HepG2 (cell line): ENCODE data around the gene FIZ1. TPM values are rescaled to one million over a fixed set of nuclear protein-coding genes. Genes with fewer than 3 reads are reported as not detected.

Experiments
- CENPX ChIP-seq: sonication (generic); formaldehyde crosslinking; IDR thresholded peaks from 2 replicates; pipeline ENCODE4 v1.9.0; 2021; ENCODE audit warnings: mild to moderate bottlenecking, missing genetic modification reagents, moderate library complexity
- ELF1 ChIP-seq: sonication (generic); formaldehyde crosslinking; IDR thresholded peaks from 2 replicates; pipeline ENCODE4 v1.4.0; 2020; ENCODE audit warnings: missing genetic modification reagents
- JUNB ChIP-seq: sonication (generic); formaldehyde crosslinking; IDR thresholded peaks from 2 replicates; pipeline ENCODE4 v1.8.0; 2022; ENCODE audit warnings: missing genetic modification reagents, mild to moderate bottlenecking, borderline replicate concordance
- MXD3 ChIP-seq: IDR thresholded peaks from 2 replicates; pipeline ENCODE4 v1.6.1; 2016; ENCODE audit warnings: mild to moderate bottlenecking, missing biosample characterization, missing genetic modification reagents
- NFATC3 ChIP-seq: sonication (generic); formaldehyde crosslinking; IDR thresholded peaks from 2 replicates; pipeline ENCODE4 v1.5.1; 2020; ENCODE audit warnings: mild to moderate bottlenecking, missing genetic modification reagents
- PHB2 ChIP-seq: fragments of 450-650 bp; IDR thresholded peaks from 2 replicates; pipeline ENCODE4 v1.6.1; 2018; ENCODE audit not compliant: partially characterized antibody
- REL ChIP-seq: sonication (generic); formaldehyde crosslinking; conservative IDR thresholded peaks from 2 replicates; pipeline ENCODE4 v1.8.0; 2022; ENCODE audit warnings: mild to moderate bottlenecking, missing genetic modification reagents, moderate library complexity
- RXRA ChIP-seq: sonication (generic); formaldehyde crosslinking; IDR thresholded peaks from 2 replicates; pipeline ENCODE4 v1.5.1; 2020; ENCODE audit warnings: missing genetic modification reagents
- SIX1 ChIP-seq: sonication (generic); formaldehyde crosslinking; IDR thresholded peaks from 2 replicates; pipeline ENCODE4 v1.4.0; 2020; ENCODE audit warnings: missing genetic modification reagents, borderline replicate concordance
- SMC3 ChIP-seq: IDR thresholded peaks from 2 replicates; pipeline ENCODE4 v1.6.1; 2011; ENCODE audit warnings: low read length, improper control_type of control experiment
- SNAI1 ChIP-seq: sonication (generic); formaldehyde crosslinking; IDR thresholded peaks from 2 replicates; pipeline ENCODE4 v1.5.0; 2020; ENCODE audit warnings: mild to moderate bottlenecking, missing genetic modification reagents, borderline replicate concordance
- U2AF2 ChIP-seq: fragments of 200-400 bp; formaldehyde crosslinking; IDR thresholded peaks from 2 replicates; pipeline ENCODE4 v1.6.1; 2017; ENCODE audit warnings: low read depth, mild to moderate bottlenecking, low read length
- ZBTB7A ChIP-seq: sonication (generic); formaldehyde crosslinking; IDR thresholded peaks from 2 replicates; pipeline ENCODE4 v1.8.0; 2022; ENCODE audit warnings: mild to moderate bottlenecking, missing genetic modification reagents
- ZFY ChIP-seq: sonication (generic); formaldehyde crosslinking; IDR thresholded peaks from 2 replicates; pipeline ENCODE4 v1.4.0; 2020; ENCODE audit warnings: missing genetic modification reagents
- ZNF224 ChIP-seq: sonication (generic); formaldehyde crosslinking; IDR thresholded peaks from 2 replicates; pipeline ENCODE4 v1.5.0; 2020; ENCODE audit warnings: mild to moderate bottlenecking, missing genetic modification reagents
- ZNF337 ChIP-seq: sonication (generic); formaldehyde crosslinking; IDR thresholded peaks from 2 replicates; pipeline ENCODE4 v1.5.1; 2020; ENCODE audit warnings: missing genetic modification reagents, low read depth, mild to moderate bottlenecking, borderline replicate concordance
- ZNF678 ChIP-seq: sonication (generic); formaldehyde crosslinking; IDR thresholded peaks from 2 replicates; pipeline ENCODE4 v1.4.0; 2020; ENCODE audit warnings: mild to moderate bottlenecking, missing genetic modification reagents
- ZNF691 ChIP-seq: sonication (generic); formaldehyde crosslinking; IDR thresholded peaks from 2 replicates; pipeline ENCODE4 v1.4.0; 2020; ENCODE audit warnings: missing genetic modification reagents, low read depth, mild to moderate bottlenecking, borderline replicate concordance
- ZNF749 ChIP-seq: sonication (generic); formaldehyde crosslinking; IDR thresholded peaks from 2 replicates; pipeline ENCODE4 v1.8.0; 2022; ENCODE audit warnings: mild to moderate bottlenecking, missing genetic modification reagents, moderate library complexity, borderline replicate concordance
- polyA plus RNA-seq, 8 experiments: library from polyadenylated mRNA; depleted of rRNA in 3 of 8; stranded (reverse) in 7 of 8; unstranded in 1 of 8; fragments of >200 nt; fragmentation: Illumina TruSeq in 4 of 8; extraction: Trizol in 4 of 8; gene quantifications; 2 replicates each; pipeline versions ENCODE4 v1.2.1 to v1.2.3, GENCODE V29; 2011 to 2016; ENCODE audit warnings: low read depth in 4 of 8, missing spikeins in 1 of 8, mixed read lengths in 1 of 8; ENCODE audit not compliant: insufficient read depth in 1 of 8
- total RNA-seq, 5 experiments: library from RNA; depleted of rRNA; stranded (reverse); fragments of >200 nt; fragmentation: Illumina TruSeq; extraction: Trizol; gene quantifications; 2 replicates each; pipeline ENCODE4 v1.2.3, GENCODE V29; 2016; ENCODE audit warnings: low read depth in 1 of 5
- TF ChIP-seq, protein P1 (sequence below): sonication (generic); formaldehyde crosslinking; IDR thresholded peaks from 2 replicates; pipeline ENCODE4 v1.5.0; 2020; ENCODE audit warnings: mild to moderate bottlenecking, missing genetic modification reagents
- TF ChIP-seq, protein P2 (sequence below): sonication (generic); formaldehyde crosslinking; IDR thresholded peaks from 2 replicates; pipeline ENCODE4 v1.4.0; 2020; ENCODE audit warnings: missing genetic modification reagents
- TF ChIP-seq, protein P3 (sequence below): sonication (generic); formaldehyde crosslinking; IDR thresholded peaks from 2 replicates; pipeline ENCODE4 v1.9.0; 2022; ENCODE audit warnings: low read depth, missing genetic modification reagents

Gene FIZ1
- total and polyA plus RNA-seq, 2 of the 13 experiments (the other 11 are each of a cell fraction or from before 2014, with no cell fraction given): 3.6 to 5.9 TPM

DNA sequence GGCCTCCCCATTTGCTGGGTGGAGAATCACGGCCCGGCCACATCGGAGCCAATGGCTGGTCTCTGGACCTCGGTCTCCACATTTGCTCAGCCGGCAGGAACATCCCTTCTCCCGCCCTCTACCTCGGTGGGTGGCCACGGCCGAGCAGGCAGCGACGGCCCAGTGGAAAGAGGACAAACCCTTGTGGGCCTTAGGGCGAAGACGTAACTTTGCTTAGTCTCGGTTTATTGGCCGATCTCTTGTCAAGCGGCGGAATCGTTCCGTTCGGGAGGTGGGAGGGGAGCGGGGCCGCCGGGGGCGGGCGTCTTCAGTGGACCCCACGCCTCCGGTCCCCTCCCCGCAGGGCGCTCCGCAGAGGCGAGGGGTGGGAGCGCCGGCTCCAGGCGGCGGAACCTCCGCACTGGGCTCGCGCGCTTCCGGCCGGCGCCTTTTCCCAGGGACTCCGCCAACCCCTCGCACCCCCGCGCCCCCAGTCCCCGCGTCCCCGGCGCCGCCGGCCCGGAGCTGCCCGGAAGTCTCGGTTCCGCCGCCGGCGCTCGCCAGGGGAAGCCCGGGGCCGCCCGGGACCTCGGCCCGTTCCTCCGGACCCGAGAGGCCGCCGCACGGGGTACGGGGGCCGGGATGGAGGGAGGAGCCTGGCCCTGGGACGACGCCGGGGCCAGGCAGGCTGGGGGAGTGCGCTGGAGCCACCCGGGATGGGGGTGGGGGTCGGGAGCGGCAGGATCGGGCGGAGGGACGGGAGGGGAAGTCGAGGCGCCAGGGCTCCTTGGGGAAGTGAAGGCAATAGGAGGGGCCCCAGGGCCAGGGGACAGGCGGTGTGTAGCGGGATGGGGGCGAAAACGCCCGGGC lies 41.5 kb upstream of the FIZ1 start, which contains the start of gene ZNF580 (continued):
- TF ChIP-seq, protein P1, sequence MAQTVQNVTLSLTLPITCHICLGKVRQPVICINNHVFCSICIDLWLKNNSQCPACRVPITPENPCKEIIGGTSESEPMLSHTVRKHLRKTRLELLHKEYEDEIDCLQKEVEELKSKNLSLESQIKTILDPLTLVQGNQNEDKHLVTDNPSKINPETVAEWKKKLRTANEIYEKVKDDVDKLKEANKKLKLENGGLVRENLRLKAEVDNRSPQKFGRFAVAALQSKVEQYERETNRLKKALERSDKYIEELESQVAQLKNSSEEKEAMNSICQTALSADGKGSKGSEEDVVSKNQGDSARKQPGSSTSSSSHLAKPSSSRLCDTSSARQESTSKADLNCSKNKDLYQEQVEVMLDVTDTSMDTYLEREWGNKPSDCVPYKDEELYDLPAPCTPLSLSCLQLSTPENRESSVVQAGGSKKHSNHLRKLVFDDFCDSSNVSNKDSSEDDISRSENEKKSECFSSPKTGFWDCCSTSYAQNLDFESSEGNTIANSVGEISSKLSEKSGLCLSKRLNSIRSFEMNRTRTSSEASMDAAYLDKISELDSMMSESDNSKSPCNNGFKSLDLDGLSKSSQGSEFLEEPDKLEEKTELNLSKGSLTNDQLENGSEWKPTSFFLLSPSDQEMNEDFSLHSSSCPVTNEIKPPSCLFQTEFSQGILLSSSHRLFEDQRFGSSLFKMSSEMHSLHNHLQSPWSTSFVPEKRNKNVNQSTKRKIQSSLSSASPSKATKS (CRISPR knock-in tag): no peak
- TF ChIP-seq ZNF224 (CRISPR knock-in tag) (no peak), PHB2 (no peak), NFATC3 (CRISPR knock-in tag) (0 out of 2 replicates have a peak, but pooled peaks have one; percentile 10), ZNF337 (CRISPR knock-in tag) (no peak), U2AF2 (no peak), ZBTB7A (CRISPR knock-in tag) (no peak), ZNF678 (CRISPR knock-in tag) (0 out of 2 replicates have a peak, but pooled peaks have one; percentile 25), ZNF691 (CRISPR knock-in tag) (peak; percentile 25; the same call in 1 of the 2 replicates), ELF1 (CRISPR knock-in tag) (no peak), ZNF749 (CRISPR knock-in tag) (no peak), CENPX (CRISPR knock-in tag) (no peak), MXD3 (CRISPR knock-in tag) (no peak), JUNB (CRISPR knock-in tag) (no peak), SNAI1 (CRISPR knock-in tag) (no peak), RXRA (CRISPR knock-in tag) (no peak; the same call in 1 of the 2 replicates), ZFY (CRISPR knock-in tag) (peak; percentile 61), SIX1 (CRISPR knock-in tag) (no peak), REL (CRISPR knock-in tag) (no peak), SMC3 (no peak)
- TF ChIP-seq, protein P2, sequence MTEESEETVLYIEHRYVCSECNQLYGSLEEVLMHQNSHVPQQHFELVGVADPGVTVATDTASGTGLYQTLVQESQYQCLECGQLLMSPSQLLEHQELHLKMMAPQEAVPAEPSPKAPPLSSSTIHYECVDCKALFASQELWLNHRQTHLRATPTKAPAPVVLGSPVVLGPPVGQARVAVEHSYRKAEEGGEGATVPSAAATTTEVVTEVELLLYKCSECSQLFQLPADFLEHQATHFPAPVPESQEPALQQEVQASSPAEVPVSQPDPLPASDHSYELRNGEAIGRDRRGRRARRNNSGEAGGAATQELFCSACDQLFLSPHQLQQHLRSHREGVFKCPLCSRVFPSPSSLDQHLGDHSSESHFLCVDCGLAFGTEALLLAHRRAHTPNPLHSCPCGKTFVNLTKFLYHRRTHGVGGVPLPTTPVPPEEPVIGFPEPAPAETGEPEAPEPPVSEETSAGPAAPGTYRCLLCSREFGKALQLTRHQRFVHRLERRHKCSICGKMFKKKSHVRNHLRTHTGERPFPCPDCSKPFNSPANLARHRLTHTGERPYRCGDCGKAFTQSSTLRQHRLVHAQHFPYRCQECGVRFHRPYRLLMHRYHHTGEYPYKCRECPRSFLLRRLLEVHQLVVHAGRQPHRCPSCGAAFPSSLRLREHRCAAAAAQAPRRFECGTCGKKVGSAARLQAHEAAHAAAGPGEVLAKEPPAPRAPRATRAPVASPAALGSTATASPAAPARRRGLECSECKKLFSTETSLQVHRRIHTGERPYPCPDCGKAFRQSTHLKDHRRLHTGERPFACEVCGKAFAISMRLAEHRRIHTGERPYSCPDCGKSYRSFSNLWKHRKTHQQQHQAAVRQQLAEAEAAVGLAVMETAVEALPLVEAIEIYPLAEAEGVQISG (CRISPR knock-in tag): peak; percentile 83
- TF ChIP-seq, protein P3, sequence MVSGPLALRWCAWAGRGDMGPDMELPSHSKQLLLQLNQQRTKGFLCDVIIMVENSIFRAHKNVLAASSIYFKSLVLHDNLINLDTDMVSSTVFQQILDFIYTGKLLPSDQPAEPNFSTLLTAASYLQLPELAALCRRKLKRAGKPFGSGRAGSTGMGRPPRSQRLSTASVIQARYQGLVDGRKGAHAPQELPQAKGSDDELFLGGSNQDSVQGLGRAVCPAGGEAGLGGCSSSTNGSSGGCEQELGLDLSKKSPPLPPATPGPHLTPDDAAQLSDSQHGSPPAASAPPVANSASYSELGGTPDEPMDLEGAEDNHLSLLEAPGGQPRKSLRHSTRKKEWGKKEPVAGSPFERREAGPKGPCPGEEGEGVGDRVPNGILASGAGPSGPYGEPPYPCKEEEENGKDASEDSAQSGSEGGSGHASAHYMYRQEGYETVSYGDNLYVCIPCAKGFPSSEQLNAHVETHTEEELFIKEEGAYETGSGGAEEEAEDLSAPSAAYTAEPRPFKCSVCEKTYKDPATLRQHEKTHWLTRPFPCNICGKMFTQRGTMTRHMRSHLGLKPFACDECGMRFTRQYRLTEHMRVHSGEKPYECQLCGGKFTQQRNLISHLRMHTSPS (CRISPR knock-in tag): no peak
